NT2/D1 (cell line): ENCODE results near the gene RAB39A.
"Not testable (repeated sequence)": the region's sequence is repeated elsewhere in the genome, so short reads cannot be mapped to it uniquely, and the experiment has no call there.

ENCODE experiments used
- DNase-seq: peaks from one replicate; pipeline ENCODE4 v3.0.0-alpha.2; 2011; ENCODE audit warnings: low read depth, low spot score
- H3K27me3 ChIP-seq: 2 replicates; pipeline ENCODE4 v1.6.0; 2011; ENCODE audit warnings: mild to moderate bottlenecking; ENCODE audit not compliant: insufficient read length, insufficient read depth
- H3K36me3 ChIP-seq: 2 replicates; pipeline ENCODE4 v1.6.1; 2011; ENCODE audit warnings: mild to moderate bottlenecking, low read length, mixed read lengths; ENCODE audit not compliant: insufficient read depth, insufficient read length
- H3K4me1 ChIP-seq: 2 replicates; pipeline ENCODE4 v1.5.1; 2011; ENCODE audit not compliant: insufficient read depth, insufficient read length
- H3K4me3 ChIP-seq: 2 replicates; pipeline ENCODE4 v1.5.1; 2011; ENCODE audit warnings: low read depth; ENCODE audit not compliant: insufficient read length
- H3K9ac ChIP-seq: 2 replicates; pipeline ENCODE4 v1.6.0; 2011; ENCODE audit warnings: low read depth; ENCODE audit not compliant: insufficient read length
- H3K9me3 ChIP-seq: 2 replicates; pipeline ENCODE4 v1.5.1; 2011; ENCODE audit warnings: mild to moderate bottlenecking, low read length; ENCODE audit not compliant: insufficient read depth
- SUZ12 ChIP-seq: IDR thresholded peaks from 2 replicates; pipeline ENCODE4 v1.6.1; 2011; ENCODE audit not compliant: insufficient read length, insufficient read depth; ENCODE audit errors: extremely low read depth
- YY1 ChIP-seq: IDR thresholded peaks from 2 replicates; pipeline ENCODE4 v1.6.1; 2011; ENCODE audit not compliant: insufficient read length, insufficient read depth
- ZNF274 ChIP-seq: IDR thresholded peaks from 2 replicates; pipeline ENCODE4 v1.6.1; 2011; ENCODE audit warnings: mild to moderate bottlenecking, low read depth, low read length

RAB39A gene

DNA sequence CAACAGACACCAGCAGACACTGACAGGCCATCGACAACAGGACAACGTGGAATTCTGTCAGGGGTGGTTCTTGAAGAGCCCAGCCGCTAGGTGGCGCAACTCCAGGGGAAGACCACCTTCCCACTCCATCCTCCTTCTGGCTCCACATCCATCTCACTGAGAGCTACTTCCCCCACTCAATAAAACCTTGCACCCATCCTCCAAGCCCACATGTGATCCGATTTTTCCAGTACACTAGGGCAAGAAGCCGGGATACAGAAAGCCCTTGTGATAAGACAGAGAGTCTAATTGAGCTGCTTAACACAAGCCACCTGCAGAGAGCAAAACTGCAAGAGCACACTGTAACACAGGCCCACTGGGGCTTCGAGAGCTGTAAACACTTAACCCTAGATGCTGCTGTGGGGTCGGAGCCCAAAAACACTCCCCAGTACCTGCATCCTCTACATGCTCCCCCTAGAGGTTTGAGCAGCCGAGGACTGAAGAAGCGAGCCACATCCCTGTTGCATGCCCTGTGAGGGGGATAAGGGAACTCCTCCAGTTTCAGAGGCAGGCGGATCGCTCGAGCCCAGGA is 11.5 kb upstream of the RAB39A start:
- TF ChIP-seq ZNF274 (no peak), YY1 (no peak), SUZ12 (no peak)
- no peaks in the 10 kb centered on the region for H3K36me3 ChIP-seq
- H3K9me3 ChIP-seq = no peaks in the 10 kb centered on the region
- H3K4me3 ChIP-seq = no peak overlapping the region
- no peaks in the 10 kb centered on the region for H3K27me3 ChIP-seq
- H3K4me1 ChIP-seq = no peaks in the 10 kb centered on the region
- no peak overlapping the region for H3K9ac ChIP-seq
- no peak for DNase-seq

DNA sequence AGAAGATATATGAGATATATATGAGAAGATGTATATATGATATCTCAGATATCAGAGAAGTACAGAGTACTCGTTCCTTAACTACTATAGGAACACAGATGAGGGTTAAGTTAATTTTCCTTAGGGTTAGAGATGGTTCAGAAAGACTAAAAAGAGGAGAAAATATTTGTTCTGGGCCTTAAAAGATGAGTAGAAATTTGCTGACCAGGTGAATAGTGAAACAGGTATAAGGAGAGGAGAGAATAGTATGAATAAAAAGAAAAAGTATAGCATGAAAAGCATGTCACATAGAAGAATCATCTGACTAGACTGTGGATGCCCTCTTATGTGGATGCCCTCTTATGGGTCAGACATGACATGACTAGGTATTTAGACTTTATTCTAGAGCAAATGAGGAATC is 6.3 kb upstream of the RAB39A start:
- Histone ChIP-seq H3K36me3 (no peaks in the 10 kb centered on the region), H3K27me3 (no peaks in the 10 kb centered on the region), H3K9me3 (no peaks in the 10 kb centered on the region), H3K9ac (no peak overlapping the region), H3K4me3 (no peak overlapping the region), H3K4me1 (no peaks in the 10 kb centered on the region)
- TF ChIP-seq ZNF274 (no peak), SUZ12 (no peak), YY1 (no peak)
- no peak for DNase-seq

DNA sequence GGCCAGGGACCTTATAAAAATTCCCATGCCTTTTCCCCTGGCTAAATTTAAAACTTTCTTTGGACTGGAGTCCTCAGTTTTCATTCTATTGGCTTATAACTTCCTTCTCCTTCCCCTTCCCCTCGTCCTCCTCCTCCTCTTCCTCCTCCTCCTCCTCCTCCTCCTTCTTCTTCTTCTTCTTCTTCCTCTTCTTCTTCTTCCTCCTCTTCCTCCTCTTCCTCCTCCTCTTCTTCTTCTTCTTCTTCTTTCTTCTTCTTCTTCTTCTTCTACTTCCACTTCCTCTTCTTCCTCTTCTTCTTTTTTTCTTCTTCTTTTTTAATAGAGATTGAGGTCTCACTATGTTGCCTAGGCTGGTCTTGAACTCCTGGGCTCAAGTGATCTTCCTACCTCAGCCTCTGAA is 4.7 kb upstream of the RAB39A start:
- H3K4me3 ChIP-seq, H3K36me3 ChIP-seq, H3K9ac ChIP-seq, H3K4me1 ChIP-seq, H3K9me3 ChIP-seq, H3K27me3 ChIP-seq, DNase-seq: not testable (repeated sequence)

DNA sequence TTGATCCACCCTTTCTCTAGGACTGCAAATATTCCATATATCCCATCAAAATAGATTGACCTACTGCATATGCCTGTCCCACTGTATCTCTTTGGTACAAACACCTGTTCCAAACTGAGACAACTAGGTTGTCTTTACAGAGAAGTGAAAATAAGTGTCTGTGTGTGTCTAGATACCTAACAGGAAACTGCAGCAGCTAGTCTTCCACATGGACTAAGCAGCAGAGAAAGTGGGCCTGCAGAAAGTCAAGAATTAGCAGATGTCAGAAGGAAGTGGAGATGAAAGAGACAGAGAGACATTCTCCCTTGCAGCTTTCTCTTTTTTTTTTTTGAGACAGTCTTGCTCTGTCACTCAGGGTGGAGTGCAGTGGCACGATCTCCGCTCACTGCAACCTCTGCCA is 3.9 kb upstream of the RAB39A start:
- no peak for DNase-seq
- Histone ChIP-seq H3K4me3 (no peak overlapping the region), H3K9me3 (no peaks in the 10 kb centered on the region), H3K9ac (no peak overlapping the region), H3K27me3 (no peaks in the 10 kb centered on the region), H3K36me3 (no peaks in the 10 kb centered on the region), H3K4me1 (no peaks in the 10 kb centered on the region)
- TF ChIP-seq YY1 = no peak
- TF ChIP-seq SUZ12 = no peak
- TF ChIP-seq ZNF274 = no peak

DNA sequence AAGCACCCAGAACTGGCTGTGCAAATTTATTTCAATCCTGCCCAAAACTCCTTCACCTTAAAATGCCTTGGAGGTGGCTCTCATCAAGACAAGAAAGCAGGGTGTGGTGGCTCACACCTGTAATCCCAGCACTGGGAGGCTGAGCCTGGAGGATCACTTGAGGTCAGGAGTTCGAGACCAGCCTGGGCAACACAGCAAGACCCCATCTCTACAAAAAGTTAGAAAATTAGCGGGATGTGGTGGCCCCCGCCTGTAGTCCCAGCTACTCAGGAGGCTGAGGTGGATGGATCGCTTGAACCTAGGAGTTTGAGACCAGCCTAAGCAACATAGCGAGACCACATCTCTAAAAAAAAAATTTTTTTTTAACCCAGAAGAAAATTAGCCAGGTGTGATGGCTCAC is 689 bp upstream of the RAB39A start:
- peak overlapping the region; percentile 42 for H3K9ac ChIP-seq

DNA sequence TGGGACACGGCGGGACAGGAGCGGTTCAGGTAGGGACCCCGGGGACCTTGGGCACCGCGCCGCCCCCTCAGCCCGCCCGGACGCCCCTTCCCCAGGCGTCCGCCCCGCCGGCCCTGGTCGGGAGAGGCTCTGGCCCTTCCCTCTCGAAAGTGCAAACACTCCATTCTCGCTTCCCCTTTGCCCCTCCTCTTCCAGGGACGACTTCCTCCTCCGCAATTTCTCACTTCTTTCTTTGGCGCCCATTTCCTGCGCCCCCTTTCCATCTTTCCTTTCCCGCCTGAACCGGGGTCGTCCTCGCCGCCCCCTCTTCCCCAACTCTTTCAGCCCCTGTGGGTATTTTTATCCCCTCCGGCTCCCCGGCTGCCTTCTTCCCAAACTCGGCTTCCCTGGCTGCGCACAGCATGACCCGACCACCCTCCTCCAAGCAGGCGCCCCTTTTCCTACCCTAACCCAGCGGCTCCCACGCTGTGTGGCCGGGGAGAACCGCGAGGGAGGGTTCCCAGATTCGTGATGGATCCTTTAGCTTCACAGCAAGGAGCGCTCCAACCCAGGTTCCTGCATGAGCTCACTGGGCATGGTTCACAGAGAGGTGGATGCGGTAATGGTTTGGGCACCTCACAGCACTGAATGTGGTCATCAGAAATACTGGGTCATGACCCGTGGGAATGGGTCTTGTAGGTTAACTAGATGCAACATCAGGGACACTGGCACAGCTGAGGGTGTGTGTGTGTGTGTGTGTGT is 689 bp downstream of the RAB39A start:
- H3K36me3 ChIP-seq = no peaks in the 10 kb centered on the region
- peak overlapping the region; percentile 76 for H3K9ac ChIP-seq
- no peaks in the 10 kb centered on the region for H3K4me1 ChIP-seq
- DNase-seq = no peak
- TF ChIP-seq YY1 = no peak
- H3K27me3 ChIP-seq = no peaks in the 10 kb centered on the region
- no peaks in the 10 kb centered on the region for H3K9me3 ChIP-seq
- H3K4me3 ChIP-seq = peak overlapping the region; percentile 79

More for the DNA sequence above, 689 bp upstream of the RAB39A start:
- TF ChIP-seq YY1 = no peak
- no peak for TF ChIP-seq SUZ12
- no peak for TF ChIP-seq ZNF274
- no peak for DNase-seq
- Histone ChIP-seq H3K36me3 (no peaks in the 10 kb centered on the region), H3K4me1 (no peaks in the 10 kb centered on the region), H3K27me3 (no peaks in the 10 kb centered on the region), H3K9me3 (no peaks in the 10 kb centered on the region), H3K4me3 (peak overlapping the region; percentile 11)

DNA sequence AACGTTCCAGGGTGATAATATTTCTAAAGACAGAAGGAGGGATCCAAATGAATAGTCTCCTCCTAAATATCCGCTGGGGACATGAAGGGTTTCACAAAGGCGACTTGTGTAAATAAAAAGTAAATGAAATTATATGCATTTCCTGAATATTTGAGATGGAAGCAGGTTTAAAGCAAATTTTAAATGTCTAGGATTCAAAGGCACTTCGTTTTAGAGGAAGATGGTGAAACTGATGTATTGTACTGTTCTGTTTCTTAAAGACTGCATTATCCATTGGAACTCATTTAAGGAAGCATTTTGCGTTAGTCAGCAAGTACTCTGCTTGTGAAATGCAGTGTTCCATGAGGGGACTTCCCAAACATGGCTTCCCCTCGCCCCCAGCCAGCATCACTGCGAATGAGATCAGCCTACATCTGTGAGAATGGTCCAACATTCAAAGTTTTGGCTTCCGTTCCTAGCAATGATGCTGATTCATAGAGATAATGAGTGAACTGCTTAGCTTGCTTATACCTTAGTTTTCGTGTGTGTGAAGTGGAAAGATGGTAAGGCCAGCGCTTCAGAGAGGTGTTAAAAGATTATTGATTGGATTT is 1.5 kb downstream of the RAB39A start:
- H3K9me3 ChIP-seq = no peaks in the 10 kb centered on the region
- TF ChIP-seq SUZ12 = no peak
- no peak for TF ChIP-seq YY1
- no peak for TF ChIP-seq ZNF274
- peak overlapping the region; percentile 79 for H3K4me3 ChIP-seq
- DNase-seq = no peak
- H3K9ac ChIP-seq = peak overlapping the region; percentile 76
- H3K36me3 ChIP-seq = no peaks in the 10 kb centered on the region
- no peaks in the 10 kb centered on the region for H3K27me3 ChIP-seq
- H3K4me1 ChIP-seq = no peaks in the 10 kb centered on the region
